T follicular helper cell (primary cell): ENCODE data around the gene ST6GAL1.

Source experiments
- DNase-seq: peaks from one replicate; pipeline ENCODE4 v3.0.0-alpha.2; 2020; ENCODE audit warnings: low read depth

The ST6GAL1 gene

DNA sequence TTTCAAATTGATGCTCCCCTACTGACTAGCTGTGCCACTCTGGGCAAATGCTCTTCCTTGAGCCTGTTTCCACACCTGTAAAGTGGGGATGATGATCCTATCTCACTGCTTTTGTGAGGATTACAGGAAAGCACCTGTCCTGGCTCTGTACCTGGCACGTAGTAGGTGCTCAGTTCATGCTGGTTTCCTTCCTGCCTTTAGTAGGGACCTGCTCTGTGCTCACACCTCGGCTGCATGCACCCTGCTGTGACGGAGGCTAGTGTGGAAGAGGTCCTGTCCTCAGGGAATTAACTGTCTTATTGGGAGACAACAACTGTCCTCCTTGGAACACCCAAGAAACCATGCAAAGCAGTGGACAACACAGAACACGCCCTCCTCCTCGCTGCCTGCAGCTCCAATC, 147.2 kb downstream of the ST6GAL1 start:
- DNase-seq: no peak

DNA sequence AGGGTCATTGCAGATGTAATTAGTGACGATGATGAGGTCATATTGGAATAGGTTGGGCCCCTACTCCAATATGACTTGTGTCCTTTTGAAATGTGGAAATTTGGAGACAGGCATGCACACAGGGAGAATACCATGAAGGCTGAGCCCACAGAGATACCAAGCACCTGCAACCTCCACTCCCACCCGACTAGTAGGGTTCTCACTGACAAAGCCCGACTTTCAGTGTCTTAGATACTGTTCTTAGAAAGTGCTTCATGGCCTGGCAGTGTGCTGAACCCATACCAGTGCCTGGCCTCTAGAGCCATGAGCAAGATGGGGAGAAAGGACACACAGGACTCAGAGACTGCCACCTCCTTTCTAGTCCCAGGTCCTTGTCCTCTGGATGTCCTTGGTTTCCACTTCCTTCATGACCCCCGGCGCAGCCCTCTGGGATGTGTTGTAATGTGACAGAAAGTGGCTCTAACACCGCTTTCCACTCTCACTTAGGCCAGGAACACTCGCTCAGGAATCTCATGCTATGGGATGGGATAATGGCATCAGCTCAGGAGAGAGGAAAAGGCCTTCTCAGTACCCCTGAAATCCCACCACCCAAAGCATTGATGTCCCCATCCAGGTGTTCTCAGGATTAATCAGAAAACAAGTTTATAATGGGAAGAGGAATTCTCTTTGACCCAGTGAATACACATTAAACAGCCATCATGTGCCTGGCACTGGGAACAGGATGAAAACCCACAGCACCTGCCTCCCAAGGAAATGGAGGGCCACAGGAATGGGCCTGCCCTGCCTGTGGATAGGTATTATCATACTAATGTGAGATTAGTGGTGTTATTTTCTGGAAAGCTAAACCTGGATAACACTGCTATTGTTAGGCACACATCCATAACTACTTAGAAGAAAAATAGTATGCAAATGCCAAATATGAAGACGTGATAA, 149.0 kb downstream of the ST6GAL1 start:
- DNase-seq: no peak

GRCh38 chr3:187080799-187081450, 150.6 kb downstream of the ST6GAL1 start:
- DNase-seq: no peak

- DNase-seq: no peak
These were observed 152.5 kb downstream of the ST6GAL1 start for GRCh38 chr3:187082758-187083375.

DNA sequence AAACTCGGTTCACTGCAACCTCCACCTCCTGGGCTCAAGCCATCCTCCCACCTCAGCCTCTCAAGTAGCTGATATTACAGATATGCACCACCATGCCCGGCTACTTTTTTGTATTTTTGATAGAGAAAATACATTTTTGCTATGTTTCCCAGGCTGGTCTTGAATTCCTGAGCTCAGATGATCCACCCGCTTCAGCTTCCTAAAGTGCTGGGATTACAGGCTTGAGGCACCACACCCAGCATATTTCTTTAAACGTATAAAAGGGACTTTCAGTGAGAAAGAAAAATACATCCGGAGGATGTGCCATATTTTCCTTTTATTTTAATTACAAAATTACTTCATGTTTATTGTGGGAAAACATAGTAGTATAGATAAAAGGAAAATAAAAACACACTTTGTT, 153.8 kb downstream of the ST6GAL1 start:
- DNase-seq: no peak

DNA sequence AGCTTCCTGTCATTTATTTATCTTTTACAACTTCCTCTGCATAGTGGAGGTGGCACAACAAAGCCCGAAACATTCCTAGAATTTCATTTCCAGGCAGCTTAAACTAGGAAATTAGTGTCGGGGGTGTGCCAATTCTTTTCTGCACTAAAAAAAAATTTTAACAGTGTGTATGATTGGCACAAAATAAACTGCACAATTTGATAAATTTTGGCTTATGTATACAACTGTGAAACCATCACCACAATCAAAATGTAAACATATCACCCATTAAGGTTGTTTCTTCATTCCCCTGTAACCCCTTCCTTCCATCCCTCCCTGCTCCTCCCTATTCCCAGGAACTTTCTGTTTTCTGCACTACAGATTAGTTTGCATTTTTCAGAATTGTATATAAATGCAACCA, 154.3 kb downstream of the ST6GAL1 start:
- no peak for DNase-seq

DNA sequence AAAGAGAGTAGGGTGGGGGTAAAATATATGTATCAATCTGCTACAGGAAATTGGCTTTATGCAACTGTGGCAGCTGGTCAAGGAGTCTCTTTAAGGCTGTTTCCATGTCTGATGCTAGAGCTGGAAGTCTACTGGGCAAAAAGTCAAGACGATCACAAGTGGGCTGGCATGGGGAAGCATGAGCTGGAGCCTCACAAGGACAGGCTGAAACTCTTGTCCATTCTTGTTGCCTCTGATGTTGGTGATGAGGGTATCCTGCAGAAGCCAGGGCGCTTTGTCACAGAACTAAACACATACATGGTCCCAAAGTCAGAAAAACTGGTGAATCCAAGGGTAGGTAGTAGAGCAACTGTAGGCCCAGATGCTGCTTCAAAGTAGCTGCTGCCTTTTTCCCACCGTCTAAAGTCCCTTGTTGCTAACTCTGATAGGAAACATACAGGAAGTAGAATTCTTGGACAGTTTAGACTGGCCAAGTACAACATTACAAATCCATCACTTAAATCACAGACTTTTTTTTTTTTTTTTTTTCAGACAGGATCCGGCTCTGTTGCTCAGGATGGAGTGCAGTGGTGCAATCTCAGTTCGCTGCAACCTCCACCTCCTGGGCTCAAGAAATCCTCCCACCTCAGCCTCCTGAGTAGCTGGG, 154.8 kb downstream of the ST6GAL1 start:
- no peak for DNase-seq

DNA sequence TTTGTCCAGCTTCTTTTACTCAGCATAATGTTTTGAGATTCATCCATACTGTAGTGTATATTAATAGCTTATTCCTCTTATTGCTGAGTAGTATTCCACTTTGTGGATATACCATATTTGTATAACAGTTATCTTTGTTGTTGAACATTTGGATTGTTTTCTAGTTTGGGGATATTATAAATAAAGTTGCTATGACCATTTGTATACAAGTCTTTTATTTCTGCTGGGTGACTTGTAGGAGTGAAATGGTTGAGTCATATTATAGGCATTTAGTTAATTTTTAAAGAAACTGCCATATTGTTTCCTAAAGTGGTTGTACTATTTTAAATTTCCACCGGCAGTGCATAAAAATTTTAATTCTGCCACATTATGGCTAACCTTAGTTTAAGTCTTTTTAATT, 155.6 kb downstream of the ST6GAL1 start:
- DNase-seq: no peak

GRCh38 chr3:187086831-187087230, 156.5 kb downstream of the ST6GAL1 start:
- no peak for DNase-seq

DNA sequence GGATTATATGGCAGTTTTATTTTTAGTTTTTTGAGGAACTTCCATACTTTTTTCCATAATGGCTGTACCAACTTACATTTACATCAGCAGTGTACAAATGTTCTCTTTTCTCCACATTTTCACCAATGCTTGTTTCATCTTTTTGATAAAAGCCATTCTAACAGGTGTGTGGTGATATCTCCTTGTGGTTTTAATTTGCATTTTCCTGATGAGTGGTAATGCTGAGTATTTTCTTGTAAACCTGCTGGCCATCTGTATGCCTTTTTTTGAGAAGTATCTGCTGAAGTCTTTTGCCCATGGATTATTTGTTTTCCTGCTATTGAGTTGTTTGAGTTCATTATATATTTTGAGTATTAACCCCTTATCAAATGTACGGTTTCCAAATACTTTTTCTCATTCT, 158.4 kb downstream of the ST6GAL1 start:
- DNase-seq: no peak

- DNase-seq: no peak
These were observed 163.0 kb downstream of the ST6GAL1 start for GRCh38 chr3:187093320-187093719.

GRCh38 chr3:187098923-187099512, 168.7 kb downstream of the ST6GAL1 start:
- no peak for DNase-seq

GRCh38 chr3:187101184-187102072, 171.1 kb downstream of the ST6GAL1 start:
- peak; percentile 21 for DNase-seq

GRCh38 chr3:187102073-187102634, 171.8 kb downstream of the ST6GAL1 start:
- DNase-seq: no peak

DNA sequence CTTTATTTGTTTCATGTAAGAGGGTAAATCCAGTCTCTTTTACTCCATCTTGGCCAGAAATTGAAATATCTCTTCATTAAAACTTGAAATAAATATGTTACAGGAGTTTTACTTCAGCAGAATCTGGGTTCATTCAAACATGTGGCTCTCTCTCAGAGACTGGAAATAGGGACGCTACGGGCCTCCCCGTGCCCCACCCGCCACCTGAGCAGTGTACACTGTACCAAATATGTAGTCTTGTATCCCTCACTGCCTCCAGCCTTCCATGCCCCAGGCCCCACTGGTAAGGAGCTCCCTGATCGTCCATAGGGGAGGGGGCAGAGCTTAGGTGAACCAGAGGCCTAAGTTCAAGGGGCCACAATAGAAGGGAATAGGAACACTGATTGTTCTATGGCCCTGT, 172.9 kb downstream of the ST6GAL1 start:
- no peak for DNase-seq

DNA sequence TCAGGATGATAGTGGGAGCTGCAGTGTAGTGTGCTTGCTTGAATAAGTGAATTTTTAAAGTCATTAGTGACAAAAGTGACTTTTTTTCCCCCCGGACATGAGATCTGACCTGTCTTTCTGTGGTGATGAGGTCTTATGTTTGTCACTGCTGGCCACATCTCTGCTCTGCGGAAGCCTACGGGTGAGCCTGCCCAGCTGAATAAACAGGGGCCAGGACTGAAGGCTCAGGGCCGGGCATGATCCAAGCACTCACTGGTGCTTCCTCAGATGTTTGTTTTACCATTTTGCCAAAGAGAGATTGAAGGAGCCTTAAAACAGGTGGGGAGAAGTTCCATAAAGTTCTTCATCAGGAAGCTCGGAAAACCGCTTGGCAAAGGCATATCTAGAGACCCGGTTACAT, 174.0 kb downstream of the ST6GAL1 start:
- no peak for DNase-seq

- DNase-seq: no peak
These were observed 174.6 kb downstream of the ST6GAL1 start for GRCh38 chr3:187104933-187105332.

DNA sequence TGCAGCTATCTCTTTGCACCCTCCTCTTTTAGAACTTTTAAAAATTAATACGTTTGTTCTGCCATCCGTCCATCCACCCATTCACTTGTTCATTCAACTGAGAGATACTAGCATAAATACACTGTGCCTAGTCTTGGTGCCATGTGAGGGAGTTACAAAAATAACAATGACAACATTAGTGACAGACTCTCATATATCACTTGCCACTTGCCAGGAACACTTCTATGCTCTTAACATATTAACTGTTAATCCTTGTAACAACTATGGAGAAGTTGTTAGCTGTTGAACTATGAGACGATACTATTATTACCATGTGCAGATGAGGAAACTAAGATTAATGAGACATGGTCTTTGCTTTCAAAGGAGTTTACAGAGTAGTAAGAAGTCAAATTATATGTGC, 175.4 kb downstream of the ST6GAL1 start:
- DNase-seq: no peak

- no peak for DNase-seq
These were observed 177.7 kb downstream of the ST6GAL1 start for GRCh38 chr3:187107989-187108388.

DNA sequence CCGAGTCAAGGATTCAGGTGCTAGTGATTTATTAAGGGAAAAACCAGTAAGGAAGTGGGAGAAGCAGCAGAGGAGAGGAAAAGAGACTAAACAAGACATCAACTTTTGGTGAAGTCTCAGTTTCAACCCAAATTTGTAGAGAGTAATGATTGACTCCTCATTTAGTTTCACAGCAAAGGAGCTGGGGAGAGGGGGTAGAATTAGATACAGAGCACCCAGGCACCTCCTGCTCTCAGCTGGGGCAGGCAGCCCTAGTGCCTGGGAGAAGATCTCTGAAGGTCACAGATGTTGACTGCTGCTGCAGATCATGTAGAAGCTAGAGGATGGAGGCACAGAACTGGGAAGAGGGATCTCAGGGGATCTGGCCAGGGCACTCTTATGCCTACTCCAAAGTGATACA, 179.8 kb downstream of the ST6GAL1 start:
- DNase-seq: no peak
